ENCODE results near the gene CEACAM20.
"Not testable (repeated sequence)": the region's sequence is repeated elsewhere in the genome, so short reads cannot be mapped to it uniquely, and the experiment has no call there.

The CEACAM20 gene

GRCh38 chr19:44544031-44544430 lies 14.6 kb upstream of the CEACAM20 start:
- no peak for DNase-seq

GRCh38 chr19:44542671-44543070 lies 13.2 kb upstream of the CEACAM20 start:
- DNase-seq: no peak

DNA sequence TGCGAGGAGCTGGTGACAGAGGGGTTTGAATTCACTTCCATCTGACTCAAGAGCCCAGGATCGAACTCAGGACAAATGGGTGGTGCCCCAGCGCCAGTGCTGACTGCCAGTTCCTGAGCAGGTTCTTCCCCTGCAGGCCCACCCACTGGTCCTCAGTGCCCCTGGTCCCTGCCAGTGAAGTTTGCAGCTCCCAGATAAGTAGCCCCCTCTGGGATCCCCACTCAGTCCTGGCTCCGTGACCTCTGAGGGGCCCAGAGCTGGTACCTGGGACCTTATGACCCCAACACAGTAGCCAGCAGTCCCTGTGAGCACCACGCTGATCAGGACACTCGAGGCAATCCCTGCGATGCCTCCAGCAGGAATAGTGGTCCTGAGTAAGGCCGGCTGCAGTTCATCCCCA lies 11.3 kb upstream of the CEACAM20 start:
- DNase-seq: no peak

- DNase-seq: no peak
Measured at GRCh38 chr19:44539991-44540390, 10.5 kb upstream of the CEACAM20 start.

- DNase-seq: no peak
Measured at GRCh38 chr19:44539236-44539826, 9.9 kb upstream of the CEACAM20 start.

DNA sequence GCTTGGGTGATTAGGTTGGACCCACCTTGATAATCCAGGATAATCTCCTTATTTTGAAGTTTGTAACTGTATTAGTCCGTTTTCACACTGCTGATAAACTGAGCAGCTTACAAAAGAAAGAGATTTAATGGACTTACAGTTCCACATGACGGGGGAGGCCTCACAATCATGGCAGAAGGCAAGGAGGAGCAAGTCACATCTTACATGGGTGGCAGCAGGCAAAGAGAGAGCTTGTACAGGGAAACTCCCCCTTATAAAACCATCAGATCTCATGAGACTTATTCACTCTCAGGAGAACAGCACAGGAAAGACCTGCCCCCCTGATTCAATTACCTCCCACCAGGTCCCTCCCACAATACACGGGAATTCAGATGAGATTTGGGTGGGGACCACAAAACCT lies 5.9 kb upstream of the CEACAM20 start:
- DNase-seq: not testable (repeated sequence)

DNA sequence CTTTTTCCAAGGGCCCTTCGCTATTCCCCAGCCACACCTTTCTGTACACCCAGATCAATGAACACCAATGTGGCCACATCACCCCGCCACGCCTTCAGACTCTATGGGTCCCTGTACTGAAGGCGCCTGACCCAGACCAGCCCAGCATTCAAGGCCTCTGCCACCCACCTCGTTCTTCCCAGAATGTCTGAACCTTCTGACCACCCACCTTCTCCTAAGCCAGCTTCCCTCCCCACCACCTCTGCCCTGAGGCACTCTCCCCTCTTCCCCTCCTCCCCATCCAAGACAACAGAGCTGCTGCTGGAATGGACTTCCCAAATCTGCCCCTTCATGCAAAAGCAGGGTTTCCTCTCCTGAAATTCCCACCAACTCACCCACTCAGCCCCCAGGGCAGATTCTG lies 3.3 kb upstream of the CEACAM20 start:
- DNase-seq: no peak

- no peak for DNase-seq
Measured at GRCh38 chr19:44530777-44531176, 1.3 kb upstream of the CEACAM20 start.

DNA sequence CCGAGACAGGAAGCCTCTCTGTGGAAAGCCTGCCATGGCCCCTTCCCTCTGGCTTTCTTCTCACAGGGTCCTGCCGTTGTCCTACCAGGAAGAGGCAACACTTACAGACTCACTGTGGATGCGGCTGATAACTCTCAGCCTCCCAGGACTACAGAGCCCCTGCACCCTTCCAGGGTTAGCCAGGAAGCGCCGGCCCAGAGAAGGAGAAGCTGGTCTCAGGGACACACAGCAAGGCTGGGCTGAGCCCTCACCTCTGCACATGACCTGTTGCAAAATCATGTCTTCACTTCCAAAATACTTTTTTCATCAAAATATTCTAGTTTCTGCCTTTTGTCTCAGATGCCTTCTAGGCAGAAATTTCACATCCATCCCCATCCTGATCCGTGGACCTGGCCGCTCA lies 1.9 kb downstream of the CEACAM20 start:
- DNase-seq: no peak

- DNase-seq: no peak
Measured at GRCh38 chr19:44525721-44526430, 3.6 kb downstream of the CEACAM20 start.

DNA sequence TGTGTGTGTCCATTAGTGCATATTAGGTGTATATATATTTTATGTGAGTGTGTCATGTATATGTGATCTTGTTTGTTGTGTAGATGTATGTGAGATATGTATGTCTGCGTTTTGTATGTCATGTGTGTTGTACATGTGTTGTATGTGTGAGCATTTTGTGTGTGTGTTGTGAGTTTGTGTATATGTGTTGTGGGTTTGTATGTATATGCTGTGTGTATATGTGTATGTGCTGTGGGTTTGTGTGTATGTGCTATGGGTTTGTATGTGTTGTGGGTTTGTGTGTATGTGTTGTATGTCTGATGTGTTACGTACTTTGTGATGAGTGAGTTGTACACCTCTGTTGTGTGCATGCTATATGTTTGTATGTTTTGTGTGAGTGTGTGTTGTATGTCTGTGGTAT lies 8.1 kb downstream of the CEACAM20 start:
- DNase-seq: no peak

- no peak for DNase-seq
Measured at GRCh38 chr19:44517146-44517545, 12.3 kb downstream of the CEACAM20 start.

- DNase-seq: no peak
Measured at GRCh38 chr19:44515907-44516306, 13.6 kb downstream of the CEACAM20 start.

DNA sequence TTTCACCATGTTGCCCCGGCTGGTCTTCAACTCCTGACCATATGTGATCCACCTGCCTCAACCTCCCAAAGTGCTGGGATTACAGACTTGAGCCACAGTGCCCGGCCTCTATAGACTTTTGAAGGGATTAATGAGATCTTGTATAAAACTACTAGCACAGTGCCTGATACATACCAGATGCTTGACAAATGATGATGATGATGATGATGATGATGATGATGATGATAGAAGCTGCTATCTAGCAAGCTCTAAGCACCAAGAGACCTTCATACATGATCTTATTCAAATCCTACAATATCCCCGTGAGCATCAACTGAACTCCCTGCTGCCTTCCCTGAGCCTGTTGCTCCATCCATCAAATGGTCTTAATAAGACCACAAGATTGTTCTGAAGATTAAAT lies 14.4 kb downstream of the CEACAM20 start:
- DNase-seq: no peak

GRCh38 chr19:44512326-44513298 lies 16.9 kb downstream of the CEACAM20 start:
- no peak for DNase-seq

DNA sequence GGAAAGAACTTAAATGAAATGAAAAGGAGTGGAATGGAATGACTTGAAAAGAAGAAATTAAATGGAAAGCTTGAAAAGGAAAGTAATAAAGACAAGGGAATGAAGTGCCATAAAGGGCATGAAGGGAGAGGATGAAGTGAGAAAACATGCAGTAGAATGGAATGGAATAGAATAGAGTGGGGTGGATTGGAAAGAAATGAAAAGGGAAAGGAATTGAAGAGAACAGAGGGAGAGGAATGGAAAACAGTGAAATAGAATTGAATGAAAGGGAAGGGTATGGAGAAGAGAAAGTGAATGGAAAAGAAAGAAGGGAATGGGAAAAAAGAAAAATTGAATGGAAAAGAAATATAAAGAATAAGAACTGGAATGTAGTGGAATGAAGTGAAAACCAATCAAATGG lies 20.0 kb downstream of the CEACAM20 start:
- DNase-seq: no peak

DNA sequence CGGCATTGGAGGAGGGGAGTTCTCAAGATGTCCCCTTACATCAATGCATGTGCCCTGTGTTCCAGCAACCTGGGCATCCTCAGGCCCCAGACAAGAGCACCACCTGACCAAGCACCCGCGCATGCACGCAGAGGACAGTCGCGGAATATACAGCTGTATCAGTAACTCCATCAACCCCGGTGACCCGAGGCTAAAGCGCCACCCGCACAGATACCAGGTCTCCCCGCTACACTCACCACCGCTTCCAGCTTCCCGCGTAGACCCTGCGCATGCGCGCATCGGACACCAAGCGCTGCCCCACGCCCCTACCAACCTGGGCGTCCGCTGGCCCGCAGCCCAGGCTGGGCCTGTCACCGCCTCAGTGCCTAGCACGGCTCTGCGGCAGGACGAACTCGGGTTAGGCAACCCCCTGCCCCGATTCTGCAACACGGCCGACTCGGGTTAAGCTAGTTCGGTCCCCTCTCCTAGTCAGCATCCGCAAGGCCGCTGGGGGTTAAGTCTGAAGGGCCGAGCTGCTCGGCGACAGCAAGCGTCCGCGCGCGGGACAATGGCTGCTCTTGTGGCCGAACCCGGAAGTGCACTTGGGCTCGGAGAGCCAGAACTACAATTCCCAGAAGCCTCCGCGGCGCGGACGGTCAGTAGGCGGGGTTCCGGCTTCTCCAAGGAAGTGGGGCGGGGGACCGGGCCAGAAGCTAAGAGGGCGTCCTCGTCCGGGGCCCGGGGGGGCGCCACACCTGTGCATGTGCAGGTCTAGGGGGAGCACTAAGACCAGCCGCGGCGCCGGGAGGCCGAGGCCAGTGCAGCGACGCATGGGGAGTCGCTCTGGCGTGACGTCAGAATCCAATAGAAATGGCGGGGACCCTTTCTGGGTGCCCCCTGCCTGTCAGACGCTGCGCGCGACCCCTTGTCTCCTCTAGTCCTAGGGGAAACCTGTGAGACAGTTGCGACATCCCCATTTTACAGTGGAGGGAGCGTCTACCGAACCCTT lies 29.2 kb downstream of the CEACAM20 start, which contains the start of gene ZNF180:
TSS of gene ZNF180 (minus strand) at position 561 of the 988 bp plus-strand sequence. CDS start 3,188 bp downstream, outside the sequence.
- DNase-seq: peak; percentile 97

- DNase-seq: no peak
Measured at GRCh38 chr19:44499559-44499958, 29.9 kb downstream of the CEACAM20 start.

GRCh38 chr19:44498988-44499387 lies 30.5 kb downstream of the CEACAM20 start:
- DNase-seq: no peak

GRCh38 chr19:44496711-44497110 lies 32.8 kb downstream of the CEACAM20 start:
- no peak for DNase-seq

DNA sequence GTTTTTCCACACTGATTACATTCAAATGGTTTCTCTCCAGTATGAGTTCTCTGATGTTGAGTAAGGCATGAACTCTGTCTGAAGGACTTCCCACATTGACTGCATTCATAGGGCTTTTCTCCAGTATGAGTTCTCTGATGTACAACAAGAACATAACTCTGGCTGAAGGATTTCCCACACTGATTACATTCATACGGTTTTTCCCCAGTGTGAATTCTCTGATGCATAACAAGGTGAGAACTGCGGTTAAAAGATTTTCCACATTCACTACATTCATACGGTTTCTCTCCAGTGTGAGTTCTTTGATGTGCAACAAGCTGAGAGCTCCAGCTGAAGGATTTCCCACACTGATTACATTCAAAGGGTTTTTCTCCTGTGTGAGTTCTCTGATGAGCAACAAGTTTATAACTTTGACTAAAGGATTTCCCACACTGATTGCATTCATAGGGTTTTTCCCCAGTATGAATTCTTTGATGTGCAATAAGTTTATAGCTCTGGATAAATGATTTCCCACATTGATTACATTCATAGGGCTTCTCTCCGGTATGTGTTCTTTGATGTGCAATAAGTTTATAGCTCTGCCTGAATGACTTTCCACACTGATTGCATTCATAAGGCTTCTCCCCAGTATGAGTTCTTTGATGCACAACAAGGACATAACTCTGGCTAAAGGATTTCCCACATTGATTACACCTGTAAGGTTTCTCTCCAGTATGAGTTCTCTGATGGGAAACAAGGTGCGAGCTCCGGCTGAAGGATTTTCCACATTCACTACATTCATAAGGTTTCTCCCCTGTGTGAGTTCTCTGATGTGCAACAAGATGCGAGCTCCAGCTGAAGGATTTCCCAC lies 52.7 kb downstream of the CEACAM20 start:
- DNase-seq: no peak

Data from femur (tissue), 1 donor.